Stomach smooth muscle (tissue), 2 donors: ENCODE data around the gene PARP1.
"Not testable (repeated sequence)": the region's sequence is repeated elsewhere in the genome, so short reads cannot be mapped to it uniquely, and the experiment has no call there.

Source experiments
- H3K27ac ChIP-seq: one replicate; pipeline ENCODE4 v1.7.0; 2013; ENCODE audit warnings: mild to moderate bottlenecking, low read length, inconsistent platforms
- H3K27me3 ChIP-seq, 2 donors: one replicate each; pipeline ENCODE4 v1.7.0; 2013; ENCODE audit warnings: low read length in 2 of 2; ENCODE audit not compliant: insufficient read depth in 2 of 2, control insufficient read depth in 1 of 2
- H3K36me3 ChIP-seq, 2 donors: one replicate each; pipeline ENCODE4 v1.7.0; 2013; ENCODE audit warnings: low read length in 2 of 2; ENCODE audit not compliant: control insufficient read depth in 2 of 2, insufficient read depth in 2 of 2
- H3K4me1 ChIP-seq: one replicate; pipeline ENCODE4 v1.7.0; 2013; ENCODE audit warnings: low read length; ENCODE audit not compliant: control insufficient read depth, insufficient read depth
- H3K4me3 ChIP-seq, 2 donors: one replicate each; pipeline ENCODE4 v1.7.0; 2013; ENCODE audit warnings: low read length in 2 of 2
- H3K9ac ChIP-seq, 2 donors: one replicate each; pipeline ENCODE4 v1.7.0; 2013; ENCODE audit warnings: low read length in 2 of 2, mild to moderate bottlenecking in 1 of 2
- H3K9me3 ChIP-seq, 2 donors: one replicate each; pipeline ENCODE4 v1.7.0; 2013; ENCODE audit warnings: low read length in 2 of 2; ENCODE audit not compliant: control insufficient read depth in 2 of 2
- donor health status: healthy.
- donor health status: Pancreatic carcinoma.

The PARP1 gene

DNA sequence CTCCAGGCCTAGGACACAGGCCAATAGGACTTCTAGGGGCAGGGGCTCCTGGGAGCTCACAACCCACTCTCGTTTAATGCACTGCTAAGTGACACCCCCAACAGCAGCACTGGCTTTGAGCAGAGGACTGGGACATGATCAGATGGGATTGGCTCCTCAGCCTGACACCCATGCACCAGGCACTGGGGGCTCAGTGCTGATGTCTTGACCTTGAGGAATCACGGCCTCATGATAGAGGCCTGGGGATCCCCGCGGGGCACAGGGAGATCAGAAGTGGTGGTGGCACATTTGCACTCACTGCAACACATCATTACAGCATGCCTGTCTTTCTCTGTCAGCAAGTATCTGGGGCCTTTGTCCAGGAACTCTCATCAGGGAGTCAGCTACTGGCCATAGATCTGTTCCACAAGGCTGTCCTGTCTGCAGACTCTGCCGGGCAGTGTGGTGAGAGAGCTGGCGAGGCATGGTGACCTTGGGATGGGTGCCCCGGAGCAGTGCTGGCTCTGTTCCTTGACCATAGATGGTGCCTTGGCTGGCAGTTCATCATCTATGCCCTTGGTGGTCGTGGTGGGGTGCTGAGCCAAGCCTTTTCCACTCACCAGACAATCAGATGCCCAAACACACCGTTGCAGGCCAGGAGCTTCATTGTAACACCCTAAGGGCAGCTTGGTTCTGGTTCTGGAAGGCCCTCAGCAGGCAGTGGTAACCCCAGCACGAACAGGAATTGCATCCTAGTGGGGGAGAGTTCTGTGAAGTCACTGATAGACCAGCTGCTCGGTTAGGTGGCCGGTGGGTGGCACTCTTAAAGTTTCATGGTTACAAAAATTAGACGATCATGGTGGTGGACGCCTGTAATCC is 22.2 kb upstream of the PARP1 start:
- Histone ChIP-seq H3K36me3 (no peaks in the 10 kb centered on the region), H3K4me1 (no peaks in the 10 kb centered on the region), H3K27ac (no peak overlapping the region), H3K9ac (no peak overlapping the region), H3K27me3 (peaks cover 4 to 5% of the 10 kb centered on the region in 2 donors), H3K9me3 (no peaks in the 10 kb centered on the region), H3K4me3 (no peak overlapping the region)

DNA sequence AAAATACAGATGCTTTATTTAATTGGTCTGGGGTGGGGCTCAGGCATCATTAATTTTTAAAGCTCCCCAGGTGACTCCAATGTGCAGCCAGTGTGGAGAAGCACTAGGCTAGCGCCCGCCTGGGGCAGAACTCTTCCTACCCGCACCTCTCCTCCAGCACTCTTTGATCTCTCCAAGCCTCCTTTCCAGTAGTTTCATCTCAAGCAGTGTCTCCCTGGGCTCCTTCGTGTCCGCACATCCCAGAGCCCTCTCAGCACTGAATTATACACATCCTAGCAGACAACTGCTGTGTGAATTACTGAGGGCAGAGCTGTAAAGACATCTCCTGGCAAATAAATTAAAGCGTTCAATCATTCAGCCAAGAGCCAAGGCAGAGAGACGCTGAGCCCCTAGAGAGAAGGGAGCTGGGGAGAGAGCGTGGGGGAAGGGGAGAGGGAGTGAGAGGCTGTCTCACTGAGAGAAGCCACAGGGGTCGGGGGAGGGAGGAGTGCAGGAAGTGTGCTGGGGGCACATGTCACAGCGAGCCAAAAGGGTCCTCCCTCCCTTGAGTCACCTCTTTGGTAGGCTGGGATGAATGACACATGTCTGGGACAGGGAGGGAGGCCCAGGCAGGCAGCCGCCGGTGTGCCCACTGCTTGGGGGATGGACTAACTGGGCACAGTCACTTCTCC is 21.0 kb upstream of the PARP1 start:
- no peak overlapping the region for H3K9ac ChIP-seq
- no peaks in the 10 kb centered on the region for H3K36me3 ChIP-seq
- H3K9me3 ChIP-seq, result no peaks in the 10 kb centered on the region
- no peak overlapping the region for H3K4me3 ChIP-seq
- H3K4me1 ChIP-seq, result no peaks in the 10 kb centered on the region
- H3K27ac ChIP-seq, result no peak overlapping the region
- H3K27me3 ChIP-seq, result peaks cover 4 to 5% of the 10 kb centered on the region in 2 donors

DNA sequence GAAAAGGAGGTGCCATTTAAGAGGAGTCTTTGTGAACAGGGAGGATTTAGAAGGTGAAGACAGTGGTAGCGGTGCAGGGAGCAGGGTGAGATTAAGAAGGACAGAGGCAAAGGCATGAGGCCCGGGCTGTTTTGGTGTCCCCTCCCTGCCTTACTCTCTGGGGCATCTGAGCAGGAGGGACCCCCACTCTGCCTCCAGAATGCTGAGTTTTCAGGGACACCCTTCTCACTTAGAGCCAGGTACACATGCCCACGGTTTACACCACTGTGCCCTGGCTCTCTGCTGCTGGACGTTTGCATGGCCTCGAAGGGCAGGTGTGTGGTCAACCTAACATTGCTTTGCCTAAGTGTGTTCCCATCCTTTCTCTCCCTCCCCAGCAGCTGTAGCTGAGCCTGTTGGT is 20.5 kb upstream of the PARP1 start:
- Histone ChIP-seq H3K27me3 (peaks cover 4 to 5% of the 10 kb centered on the region in 2 donors), H3K36me3 (no peaks in the 10 kb centered on the region)

GRCh38 chr1:226427131-226427530 is 19.2 kb upstream of the PARP1 start:
- Histone ChIP-seq H3K27ac (no peak overlapping the region), H3K9me3 (no peaks in the 10 kb centered on the region), H3K36me3 (no peaks in the 10 kb centered on the region), H3K4me1 (no peaks in the 10 kb centered on the region), H3K9ac (no peak overlapping the region), H3K4me3 (no peak overlapping the region), H3K27me3 (peaks cover 2 to 5% of the 10 kb centered on the region in 2 donors)

More for the DNA sequence above, 20.5 kb upstream of the PARP1 start:
- no peaks in the 10 kb centered on the region for H3K4me1 ChIP-seq
- H3K9me3 ChIP-seq, result no peaks in the 10 kb centered on the region
- no peak overlapping the region for H3K9ac ChIP-seq
- H3K4me3 ChIP-seq, result no peak overlapping the region
- no peak overlapping the region for H3K27ac ChIP-seq

DNA sequence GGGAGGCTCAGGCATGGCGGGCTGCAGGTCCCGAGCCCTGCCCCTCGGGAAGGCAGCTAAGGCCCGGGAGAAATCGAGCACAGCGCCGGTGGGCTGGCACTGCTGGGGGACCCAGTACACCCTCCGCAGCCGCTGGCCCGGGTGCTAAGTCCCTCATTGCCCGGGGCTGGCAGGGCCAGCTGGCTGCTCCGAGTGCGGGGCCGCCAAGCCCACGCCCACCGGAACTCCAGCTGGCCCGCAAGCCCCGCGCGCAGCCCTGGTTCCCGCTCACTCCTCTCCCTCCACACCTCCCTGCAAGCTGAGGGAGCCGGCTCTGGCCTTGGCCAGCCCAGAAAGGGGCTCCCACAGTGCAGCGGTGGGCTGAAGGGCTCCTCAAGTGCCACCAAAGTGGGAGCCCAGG is 18.5 kb upstream of the PARP1 start:
- H3K4me1 ChIP-seq, H3K27me3 ChIP-seq, H3K9me3 ChIP-seq, H3K9ac ChIP-seq, H3K4me3 ChIP-seq, H3K36me3 ChIP-seq, H3K27ac ChIP-seq: not testable (repeated sequence)

DNA sequence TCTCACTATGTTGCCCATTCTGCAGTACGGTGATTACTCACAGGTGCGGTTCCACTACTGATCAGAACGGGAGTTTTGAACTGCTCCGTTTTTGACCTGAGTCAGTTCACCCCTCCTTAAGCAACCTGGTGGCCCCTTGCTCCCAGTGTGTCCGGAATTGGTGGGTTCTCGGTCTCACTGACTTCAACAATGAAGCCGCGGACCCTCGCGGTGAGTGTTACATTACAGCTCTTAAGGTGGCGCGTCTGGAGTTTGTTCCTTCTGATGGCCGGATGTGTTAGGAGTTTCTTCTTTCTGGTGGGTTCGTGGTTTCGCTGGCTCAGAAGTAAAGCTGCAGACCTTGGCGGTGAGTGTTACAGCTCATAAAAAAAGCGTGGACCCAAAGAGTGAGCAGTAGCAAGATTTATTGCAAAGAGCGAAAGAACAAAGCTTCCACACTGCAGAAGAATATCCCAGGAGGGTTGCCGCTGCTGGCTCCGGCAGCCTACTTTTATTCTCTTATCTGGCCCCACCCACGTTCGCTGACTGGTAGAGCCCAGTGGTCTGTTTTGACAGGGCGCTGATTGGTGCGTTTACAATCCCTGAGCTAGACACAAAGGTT is 17.6 kb upstream of the PARP1 start:
- Histone ChIP-seq H3K4me3 (no peak overlapping the region), H3K27me3 (peaks cover 2 to 5% of the 10 kb centered on the region in 2 donors), H3K4me1 (no peaks in the 10 kb centered on the region), H3K9ac (no peak overlapping the region), H3K36me3 (no peaks in the 10 kb centered on the region), H3K9me3 (no peaks in the 10 kb centered on the region), H3K27ac (no peak overlapping the region)

- no peaks in the 10 kb centered on the region for H3K36me3 ChIP-seq
- no peaks in the 10 kb centered on the region for H3K9me3 ChIP-seq
- no peak overlapping the region for H3K9ac ChIP-seq
- no peaks in the 10 kb centered on the region for H3K4me1 ChIP-seq
- no peak overlapping the region for H3K4me3 ChIP-seq
- no peak overlapping the region for H3K27ac ChIP-seq
- peaks cover 2 to 5% of the 10 kb centered on the region in 2 donors for H3K27me3 ChIP-seq
These were observed 17.1 kb upstream of the PARP1 start for GRCh38 chr1:226425004-226425378.

DNA sequence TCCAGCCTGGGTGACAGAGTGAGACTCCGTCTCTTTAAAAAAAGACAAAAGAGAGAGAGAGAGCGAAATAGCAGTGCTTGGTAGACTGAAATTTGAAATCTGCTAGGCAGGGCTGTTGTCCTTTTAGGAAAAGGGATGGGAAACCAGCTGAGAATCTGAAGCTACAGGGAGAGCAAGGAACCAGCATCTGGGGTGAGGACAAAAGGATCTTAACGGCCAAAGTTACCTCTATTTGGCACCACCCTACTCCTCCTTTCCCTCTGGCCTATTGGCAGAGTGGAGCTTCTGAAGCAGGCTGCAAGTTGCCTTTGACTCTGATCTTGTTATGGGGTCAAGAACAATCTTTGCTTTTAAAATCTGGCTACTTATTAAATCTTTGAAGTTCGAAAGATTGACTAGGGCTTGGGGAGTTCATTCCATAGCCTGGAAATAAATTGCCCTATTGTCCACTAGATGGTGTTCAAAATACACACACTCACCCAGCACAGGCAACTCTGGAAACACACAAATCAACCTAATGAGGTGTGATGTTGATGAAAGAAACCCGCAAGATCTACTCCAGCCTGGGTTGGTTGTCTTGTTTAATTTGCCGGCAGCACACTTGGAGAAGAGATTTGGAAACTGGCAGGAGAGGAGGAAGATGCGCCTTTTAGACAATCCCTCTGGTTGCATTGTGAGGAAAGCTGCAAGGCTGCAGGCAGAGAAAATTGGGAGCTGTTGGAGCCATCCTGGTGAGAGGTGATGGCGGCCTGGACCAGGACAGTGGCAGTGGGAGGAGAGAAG is 16.5 kb upstream of the PARP1 start:
- Histone ChIP-seq H3K4me3 (no peak overlapping the region), H3K36me3 (no peaks in the 10 kb centered on the region), H3K4me1 (no peaks in the 10 kb centered on the region), H3K9ac (no peak overlapping the region), H3K9me3 (no peaks in the 10 kb centered on the region), H3K27ac (no peak overlapping the region), H3K27me3 (peaks cover 0 to 5% of the 10 kb centered on the region in 2 donors)

- H3K27ac ChIP-seq, result no peak overlapping the region
- no peak overlapping the region for H3K4me3 ChIP-seq
- H3K4me1 ChIP-seq, result no peaks in the 10 kb centered on the region
- H3K27me3 ChIP-seq, result no peaks in the 10 kb centered on the region
- H3K36me3 ChIP-seq, result no peaks in the 10 kb centered on the region
- H3K9me3 ChIP-seq, result no peaks in the 10 kb centered on the region
- no peak overlapping the region for H3K9ac ChIP-seq
These were observed 14.6 kb upstream of the PARP1 start for GRCh38 chr1:226422478-226422877.

DNA sequence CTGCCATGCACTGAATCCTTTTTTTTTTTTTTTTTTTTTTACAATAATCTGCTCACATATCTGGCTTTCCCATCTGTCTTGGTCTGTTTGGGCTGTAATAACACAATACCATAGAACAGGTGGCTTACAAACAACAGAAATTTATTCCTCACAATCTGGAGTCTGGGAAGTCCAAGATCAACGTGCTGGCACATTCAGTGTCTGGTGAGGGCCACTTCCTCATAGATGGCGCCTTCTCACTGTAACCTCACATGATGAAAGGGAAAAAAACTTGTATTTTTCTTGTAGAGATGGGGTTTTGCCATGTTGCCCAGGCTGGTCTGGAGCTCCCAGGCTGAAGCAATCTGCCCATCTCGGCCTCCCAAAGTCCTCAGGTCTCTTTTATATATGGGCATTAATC is 13.0 kb upstream of the PARP1 start:
- no peak overlapping the region for H3K4me3 ChIP-seq
- no peaks in the 10 kb centered on the region for H3K4me1 ChIP-seq
- no peaks in the 10 kb centered on the region for H3K27me3 ChIP-seq
- no peak overlapping the region for H3K27ac ChIP-seq
- H3K9me3 ChIP-seq, result no peaks in the 10 kb centered on the region
- H3K36me3 ChIP-seq, result no peaks in the 10 kb centered on the region
- no peak overlapping the region for H3K9ac ChIP-seq
